GM12874 (cell line): ENCODE results near the gene OPHN1.

Experiments used
- CTCF ChIP-seq: IDR thresholded peaks from 2 replicates; pipeline ENCODE4 v1.5.1; 2011; ENCODE audit warnings: low read depth, mild to moderate bottlenecking, control low read depth, low read length, moderate library complexity; ENCODE audit not compliant: insufficient read depth

OPHN1 gene

GRCh38 chrX:68083510-68083909, 349.8 kb downstream of the OPHN1 start:
- no peak for TF ChIP-seq CTCF

DNA sequence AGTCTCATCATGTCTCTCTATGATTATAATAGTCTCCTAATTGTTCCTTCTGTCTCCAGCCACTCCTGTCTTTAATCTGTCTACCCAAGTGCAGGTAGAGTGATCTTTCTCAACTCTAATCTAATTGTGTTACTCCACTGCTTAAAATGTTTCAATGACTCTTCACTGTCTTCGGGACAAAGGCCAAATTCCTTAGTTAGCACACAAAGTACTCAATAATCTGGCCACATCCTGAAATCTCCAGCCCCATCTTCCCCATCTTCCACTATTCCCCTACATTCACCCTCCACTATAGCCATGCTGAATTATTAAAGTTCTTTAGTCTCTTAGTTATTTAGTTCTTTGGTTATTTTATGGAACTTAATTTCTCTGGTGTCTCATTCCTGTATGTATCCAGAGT, 353.3 kb downstream of the OPHN1 start:
- TF ChIP-seq CTCF = no peak

DNA sequence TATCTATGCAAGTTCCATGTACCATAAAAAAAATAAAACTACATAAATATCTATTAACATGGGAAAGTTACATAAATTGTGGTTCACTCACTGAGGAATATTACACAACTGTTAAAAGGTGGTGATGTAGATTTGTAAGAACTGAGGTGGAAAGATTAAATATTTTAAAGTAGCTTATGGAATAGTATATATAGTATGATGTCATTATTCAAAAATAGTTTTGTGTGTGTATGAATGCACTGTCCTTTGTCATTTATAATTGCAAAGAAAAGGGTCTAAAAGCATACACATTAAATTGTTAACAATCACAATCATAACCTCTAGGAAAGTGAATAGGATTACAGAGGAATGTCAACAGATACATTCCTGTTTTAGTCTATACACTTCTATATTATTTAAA, 355.9 kb downstream of the OPHN1 start:
- TF ChIP-seq CTCF = no peak

DNA sequence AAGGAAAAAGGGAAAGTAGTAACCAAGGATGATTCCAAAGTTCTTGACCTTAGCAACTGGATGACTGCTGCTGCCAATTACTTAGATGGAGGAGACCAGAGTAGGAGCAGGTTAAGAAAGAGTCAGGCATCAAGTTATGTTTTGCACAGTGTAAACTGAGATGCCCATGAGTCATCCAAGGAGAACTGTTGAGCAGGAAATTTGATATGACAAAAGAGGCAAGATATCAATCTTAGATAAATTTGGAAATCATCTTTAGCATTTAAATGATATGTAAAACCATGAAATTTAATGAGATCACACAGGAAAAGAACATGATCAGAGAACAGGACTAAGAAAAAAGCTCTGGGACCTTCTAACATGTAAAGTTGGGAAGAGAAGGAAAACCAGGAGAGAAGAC, 361.3 kb downstream of the OPHN1 start:
- no peak for TF ChIP-seq CTCF

GRCh38 chrX:68061206-68061535, 372.1 kb downstream of the OPHN1 start:
- no peak for TF ChIP-seq CTCF

DNA sequence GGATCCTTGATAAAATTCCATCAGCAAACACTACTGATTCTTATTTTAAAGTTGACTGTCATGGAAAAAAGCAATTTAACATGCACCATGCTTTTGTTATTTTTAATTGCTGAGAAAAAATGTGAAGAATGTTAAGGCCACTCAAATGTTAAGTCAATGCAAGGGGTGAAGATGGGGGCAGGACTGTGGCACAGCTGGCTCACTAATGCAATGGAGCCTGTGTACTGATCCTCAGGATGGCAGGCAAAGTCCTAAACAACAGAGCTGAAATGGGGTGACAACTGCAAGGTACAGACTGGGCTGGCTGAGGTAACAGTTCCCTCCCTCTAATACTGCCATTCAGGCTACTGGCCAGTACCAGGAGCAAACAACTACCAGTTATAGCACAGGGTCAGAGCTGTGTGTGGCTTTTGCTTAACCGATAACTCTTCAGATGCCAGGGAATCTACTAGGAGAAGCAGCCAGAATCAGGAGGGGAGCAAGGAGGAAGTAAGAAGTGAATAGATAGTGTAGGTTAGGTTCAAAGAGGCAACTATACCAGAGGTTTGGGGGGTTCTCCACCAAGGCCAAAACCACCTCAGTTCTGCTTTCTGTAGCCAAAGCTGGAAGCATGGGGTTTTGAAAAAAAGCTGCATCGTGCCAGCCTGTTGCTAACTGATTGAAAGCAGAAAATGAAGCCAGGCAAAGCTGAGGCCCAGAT, 372.6 kb downstream of the OPHN1 start:
- TF ChIP-seq CTCF = no peak

DNA sequence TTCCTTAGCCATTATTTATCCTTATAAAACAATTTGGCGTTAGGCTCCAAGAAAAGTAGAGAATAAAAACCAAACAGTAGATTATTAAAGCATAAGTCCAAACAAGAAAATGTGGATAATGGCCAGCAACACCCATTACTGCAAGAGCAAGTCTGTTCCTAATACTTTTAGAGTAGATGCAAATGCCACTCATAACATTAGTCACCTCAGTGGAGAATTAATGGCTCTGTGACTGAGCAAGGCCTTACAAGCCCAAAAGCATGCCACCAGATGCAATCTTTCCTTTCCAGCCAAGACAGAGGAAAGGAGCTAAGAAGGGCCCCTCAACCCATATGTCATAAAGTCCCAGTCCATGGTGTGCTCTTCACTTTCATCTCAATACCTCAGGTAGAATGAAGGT, 373.8 kb downstream of the OPHN1 start:
- TF ChIP-seq CTCF = no peak
